ENCODE measurements around the gene CCDC92.

The CCDC92 gene

GRCh38 chr12:123958876-123959275, 13.8 kb downstream of the CCDC92 start:
- TF ChIP-seq, protein P1, sequence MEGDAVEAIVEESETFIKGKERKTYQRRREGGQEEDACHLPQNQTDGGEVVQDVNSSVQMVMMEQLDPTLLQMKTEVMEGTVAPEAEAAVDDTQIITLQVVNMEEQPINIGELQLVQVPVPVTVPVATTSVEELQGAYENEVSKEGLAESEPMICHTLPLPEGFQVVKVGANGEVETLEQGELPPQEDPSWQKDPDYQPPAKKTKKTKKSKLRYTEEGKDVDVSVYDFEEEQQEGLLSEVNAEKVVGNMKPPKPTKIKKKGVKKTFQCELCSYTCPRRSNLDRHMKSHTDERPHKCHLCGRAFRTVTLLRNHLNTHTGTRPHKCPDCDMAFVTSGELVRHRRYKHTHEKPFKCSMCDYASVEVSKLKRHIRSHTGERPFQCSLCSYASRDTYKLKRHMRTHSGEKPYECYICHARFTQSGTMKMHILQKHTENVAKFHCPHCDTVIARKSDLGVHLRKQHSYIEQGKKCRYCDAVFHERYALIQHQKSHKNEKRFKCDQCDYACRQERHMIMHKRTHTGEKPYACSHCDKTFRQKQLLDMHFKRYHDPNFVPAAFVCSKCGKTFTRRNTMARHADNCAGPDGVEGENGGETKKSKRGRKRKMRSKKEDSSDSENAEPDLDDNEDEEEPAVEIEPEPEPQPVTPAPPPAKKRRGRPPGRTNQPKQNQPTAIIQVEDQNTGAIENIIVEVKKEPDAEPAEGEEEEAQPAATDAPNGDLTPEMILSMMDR (conservative IDR thresholded peaks at IDR 0.05; ENCODE audit: low read depth, low read length) = no peak
- no peak for DNase-seq (ENCODE audit: low read depth)

DNA sequence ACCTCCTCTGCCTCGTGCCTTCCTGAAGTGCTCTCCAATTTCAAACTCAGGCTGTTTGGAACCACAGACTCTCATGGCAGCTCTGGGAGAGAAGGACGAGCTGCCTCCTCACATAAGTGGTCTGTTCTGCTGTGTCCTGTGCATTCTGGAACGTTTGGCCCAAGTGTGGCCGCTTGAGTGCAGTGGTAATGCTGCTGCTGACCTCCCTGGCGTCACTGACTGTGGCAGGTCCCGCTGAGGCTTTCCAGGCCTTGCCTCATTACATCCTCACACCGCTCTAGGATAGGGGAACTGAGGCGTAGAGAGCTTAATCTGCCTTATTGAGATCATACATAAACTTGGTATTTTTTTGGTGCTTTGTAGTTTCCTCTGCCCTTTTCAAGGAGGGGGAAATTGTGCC, 14.2 kb downstream of the CCDC92 start:
- DNase-seq (ENCODE audit: low read depth) = no peak
- H3K4me3 ChIP-seq (ENCODE audit: low read length) = no peak overlapping the region
- TF ChIP-seq, protein P1 (conservative IDR thresholded peaks at IDR 0.05; ENCODE audit: low read depth, low read length) = no peak

More at GRCh38 chr12:123958876-123959275, 13.8 kb downstream of the CCDC92 start:
- no peak overlapping the region for H3K4me3 ChIP-seq (ENCODE audit: low read length)

DNA sequence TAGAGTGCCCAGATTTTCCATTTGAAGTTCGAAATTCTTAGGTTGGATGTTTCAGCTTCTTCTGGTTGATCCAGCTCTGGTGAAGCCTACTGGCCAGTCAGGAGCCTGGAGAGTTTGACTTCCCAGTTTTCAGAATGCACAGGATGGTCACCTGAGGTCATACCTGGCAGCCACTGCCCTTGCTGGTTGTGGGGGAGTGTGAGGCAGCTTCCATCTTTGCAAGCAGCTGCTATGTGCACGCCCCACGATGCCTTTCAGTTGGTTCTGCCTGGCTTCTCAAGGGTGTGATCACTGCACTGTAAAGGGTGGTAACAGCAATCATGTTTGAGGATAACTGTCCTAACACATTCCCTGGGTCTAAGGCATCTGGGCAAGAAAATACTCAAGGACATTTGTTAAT, 15.4 kb downstream of the CCDC92 start:
- TF ChIP-seq, protein P1 (conservative IDR thresholded peaks at IDR 0.05; ENCODE audit: low read depth, low read length) = no peak
- no peak for DNase-seq (ENCODE audit: low read depth)
- H3K4me3 ChIP-seq (ENCODE audit: low read length) = no peak overlapping the region

- H3K4me3 ChIP-seq (ENCODE audit: low read length) = no peak overlapping the region
- TF ChIP-seq, protein P1 (conservative IDR thresholded peaks at IDR 0.05; ENCODE audit: low read depth, low read length) = no peak
- DNase-seq (ENCODE audit: low read depth) = no peak
Observed at GRCh38 chr12:123956249-123956648, 16.4 kb downstream of the CCDC92 start.

DNA sequence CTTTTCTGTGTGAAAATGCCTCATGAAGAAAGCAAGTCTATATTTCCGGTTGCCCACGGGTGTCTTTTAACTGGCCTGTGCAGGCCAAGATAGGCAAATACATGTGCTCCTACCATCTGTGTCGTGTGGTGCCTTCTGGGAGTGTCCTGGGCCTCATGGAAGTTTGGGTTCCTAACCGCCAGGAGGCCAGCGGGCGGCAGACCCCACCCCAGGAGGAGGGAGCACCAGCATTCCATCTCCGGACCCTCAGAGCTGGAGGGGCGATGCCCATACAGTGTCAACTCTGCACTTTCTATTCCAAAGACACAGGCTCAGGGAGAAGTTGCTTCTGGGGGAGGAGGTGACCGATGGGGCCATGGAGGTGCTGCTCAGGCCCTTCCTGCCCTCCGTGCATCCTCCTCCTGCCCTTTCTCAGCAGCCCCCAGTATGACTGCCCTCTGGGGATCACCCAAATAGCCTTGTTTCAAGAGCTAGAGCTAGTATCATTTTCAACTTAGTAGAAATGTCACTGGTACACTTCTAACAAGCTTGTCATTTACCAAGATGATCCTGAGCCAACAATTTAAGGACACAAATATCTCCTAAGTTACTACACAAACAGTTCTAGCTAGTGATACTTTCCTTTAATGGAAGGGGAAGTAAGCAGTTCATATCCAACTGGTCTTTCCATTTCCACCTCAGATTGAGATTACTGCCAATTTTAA, 17.8 kb downstream of the CCDC92 start:
- TF ChIP-seq, protein P1 (conservative IDR thresholded peaks at IDR 0.05; ENCODE audit: low read depth, low read length) = no peak
- no peak overlapping the region for H3K4me3 ChIP-seq (ENCODE audit: low read length)
- DNase-seq (ENCODE audit: low read depth) = no peak

GRCh38 chr12:123952037-123952436, 20.6 kb downstream of the CCDC92 start:
- no peak overlapping the region for H3K4me3 ChIP-seq (ENCODE audit: low read length)
- no peak for DNase-seq (ENCODE audit: low read depth)
- TF ChIP-seq, protein P1 (conservative IDR thresholded peaks at IDR 0.05; ENCODE audit: low read depth, low read length) = no peak

GRCh38 chr12:123951467-123951866, 21.2 kb downstream of the CCDC92 start:
- DNase-seq (ENCODE audit: low read depth) = no peak
- no peak overlapping the region for H3K4me3 ChIP-seq (ENCODE audit: low read length)
- TF ChIP-seq, protein P1 (conservative IDR thresholded peaks at IDR 0.05; ENCODE audit: low read depth, low read length) = no peak
